HEK293T (cell line): Measurements from ENCODE around the gene DVL1.
A peak's percentile ranks its signal among the peaks of the same experiment; 100 is the strongest.

Experiments used
- CTCF ChIA-PET: fragments of 350-600 bp; formaldehyde crosslinking; extraction: SDS; loops from one replicate; lab custom pipeline; 2021; ENCODE audit warnings: antibody characterized with exemption, inconsistent platforms; lab: Yijun Ruan, JAX
- POLR2A ChIA-PET: fragments of 350-600 bp; formaldehyde crosslinking; extraction: SDS; loops from one replicate; lab custom pipeline; 2020; ENCODE audit warnings: antibody characterized with exemption, inconsistent platforms; lab: Yijun Ruan, JAX
- DNase-seq: peaks from one replicate; pipeline ENCODE4 v3.0.0; 2012; ENCODE audit warnings: mixed read lengths; ENCODE audit errors: extremely low spot score
- ARNT ChIP-seq: fragments of 450-650 bp; IDR thresholded peaks from 2 replicates; pipeline ENCODE4 v1.6.1; 2017; ENCODE audit warnings: mild to moderate bottlenecking
- BHLHE40 ChIP-seq: fragments of 450-650 bp; IDR thresholded peaks from 2 replicates; pipeline ENCODE4 v1.6.1; 2016; ENCODE audit warnings: mild to moderate bottlenecking, moderate library complexity, borderline replicate concordance
- CTBP1 ChIP-seq: fragments of 450-650 bp; IDR thresholded peaks from 2 replicates; pipeline ENCODE4 v1.6.1; 2016; ENCODE audit warnings: borderline replicate concordance
- ELF4 ChIP-seq: fragments of 450-650 bp; IDR thresholded peaks from 2 replicates; pipeline ENCODE4 v1.6.1; 2017; ENCODE audit warnings: antibody characterized with exemption
- FOXA1 ChIP-seq: fragments of 450-650 bp; IDR thresholded peaks from 2 replicates; pipeline ENCODE4 v1.6.1; 2016; ENCODE audit warnings: mild to moderate bottlenecking
- FOXK2 ChIP-seq: fragments of 450-650 bp; IDR thresholded peaks from 2 replicates; pipeline ENCODE4 v1.6.1; 2016; ENCODE audit warnings: mild to moderate bottlenecking
- FOXM1 ChIP-seq: fragments of 450-650 bp; IDR thresholded peaks from 2 replicates; pipeline ENCODE4 v1.6.1; 2017; ENCODE audit warnings: mild to moderate bottlenecking, borderline replicate concordance
- HDGF ChIP-seq: fragments of 450-650 bp; IDR thresholded peaks from 2 replicates; pipeline ENCODE4 v1.6.1; 2017; ENCODE audit warnings: antibody characterized with exemption, borderline replicate concordance
- L3MBTL2 ChIP-seq: fragments of 450-650 bp; conservative IDR thresholded peaks from 2 replicates; pipeline ENCODE4 v1.6.1; 2016; ENCODE audit warnings: mild to moderate bottlenecking
- LEF1 ChIP-seq: fragments of 450-650 bp; IDR thresholded peaks from 2 replicates; pipeline ENCODE4 v1.6.1; 2017; ENCODE audit warnings: mild to moderate bottlenecking, borderline replicate concordance
- NFRKB ChIP-seq: fragments of 450-650 bp; IDR thresholded peaks from 2 replicates; pipeline ENCODE4 v1.6.1; 2016; ENCODE audit warnings: mild to moderate bottlenecking, moderate library complexity
- SP1 ChIP-seq: fragments of 450-650 bp; IDR thresholded peaks from 2 replicates; pipeline ENCODE4 v1.6.1; 2017
- SUZ12 ChIP-seq: fragments of 450-650 bp; IDR thresholded peaks from 2 replicates; pipeline ENCODE4 v1.6.1; 2016; ENCODE audit warnings: mild to moderate bottlenecking
- TARDBP ChIP-seq: fragments of 450-650 bp; IDR thresholded peaks from 2 replicates; pipeline ENCODE4 v1.6.1; 2016
- ZNF384 ChIP-seq: fragments of 450-650 bp; IDR thresholded peaks from 2 replicates; pipeline ENCODE4 v1.6.1; 2016
- TF ChIP-seq, protein P1 (sequence below): fragments of 450-650 bp; IDR thresholded peaks from 2 replicates; pipeline ENCODE4 v1.6.1; 2016

DVL1 gene

DNA sequence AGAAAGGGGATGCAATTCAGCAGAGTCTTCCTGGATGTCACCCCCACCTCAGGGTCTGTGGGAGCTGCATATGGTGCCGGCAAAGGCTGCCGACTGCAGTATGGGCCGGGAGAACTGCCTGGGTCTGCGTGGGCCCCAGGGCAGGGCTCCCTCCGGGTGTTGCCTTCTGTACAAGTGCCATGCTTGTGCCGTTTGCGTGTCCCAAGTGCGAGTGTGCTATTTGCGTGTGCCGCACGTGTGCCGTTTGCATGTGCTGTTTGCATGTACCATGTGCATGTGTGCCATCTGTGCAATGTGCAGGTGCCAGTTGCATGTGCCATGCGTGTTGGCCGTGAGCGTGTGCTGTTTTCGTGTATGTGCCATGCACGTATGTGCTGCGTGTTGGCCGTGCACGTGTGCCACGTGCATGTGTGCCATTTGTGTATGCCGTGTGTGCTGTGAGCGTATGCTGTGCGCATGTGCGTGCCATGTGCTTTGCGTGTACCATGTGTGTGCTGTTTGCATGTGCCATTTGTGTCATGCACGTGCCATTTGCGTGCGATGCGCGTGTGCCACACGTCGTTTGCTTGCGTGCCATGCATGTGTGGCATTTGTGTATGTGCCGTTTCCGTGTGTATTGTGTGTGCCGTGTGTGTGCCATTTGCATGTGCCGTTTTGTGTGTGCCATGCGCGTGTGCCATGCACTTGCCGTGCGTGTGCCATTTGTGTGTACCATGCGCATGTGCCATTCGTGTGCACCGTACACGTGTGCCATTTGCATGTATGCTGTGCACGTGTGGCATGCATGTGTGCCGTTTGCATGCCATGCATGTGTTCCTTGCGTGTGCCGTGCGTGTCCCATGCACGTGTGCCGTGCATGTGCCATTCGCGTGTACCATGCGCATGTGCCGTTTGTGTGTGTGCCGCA, 19.7 kb downstream of the DVL1 start:
- DNase-seq: no peak
- CTCF ChIA-PET: no interaction called here
- no peak for TF ChIP-seq BHLHE40
- TF ChIP-seq TARDBP: peak; percentile 87
- POLR2A ChIA-PET: no interaction called here

DNA sequence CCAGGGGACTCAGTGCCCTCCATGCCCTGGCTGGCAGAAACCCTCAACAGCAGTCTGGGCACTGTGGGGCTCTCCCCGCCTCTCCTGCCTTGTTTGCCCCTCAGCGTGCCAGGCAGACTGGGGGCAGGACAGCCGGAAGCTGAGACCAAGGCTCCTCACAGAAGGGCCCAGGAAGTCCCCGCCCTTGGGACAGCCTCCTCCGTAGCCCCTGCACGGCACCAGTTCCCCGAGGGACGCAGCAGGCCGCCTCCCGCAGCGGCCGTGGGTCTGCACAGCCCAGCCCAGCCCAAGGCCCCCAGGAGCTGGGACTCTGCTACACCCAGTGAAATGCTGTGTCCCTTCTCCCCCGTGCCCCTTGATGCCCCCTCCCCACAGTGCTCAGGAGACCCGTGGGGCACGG, 21.0 kb downstream of the DVL1 start:
- POLR2A ChIA-PET: no interaction called here
- no peak for DNase-seq
- no peak for TF ChIP-seq NFRKB
- TF ChIP-seq FOXA1: no peak
- no peak for TF ChIP-seq SUZ12
- TF ChIP-seq BHLHE40: no peak
- TF ChIP-seq TARDBP: no peak
- TF ChIP-seq ELF4: no peak
- TF ChIP-seq SP1: no peak
- no peak for TF ChIP-seq FOXM1
- TF ChIP-seq FOXK2: no peak
- no peak for TF ChIP-seq ZNF384
- TF ChIP-seq LEF1: no peak
- no peak for TF ChIP-seq L3MBTL2
- TF ChIP-seq, protein P1, sequence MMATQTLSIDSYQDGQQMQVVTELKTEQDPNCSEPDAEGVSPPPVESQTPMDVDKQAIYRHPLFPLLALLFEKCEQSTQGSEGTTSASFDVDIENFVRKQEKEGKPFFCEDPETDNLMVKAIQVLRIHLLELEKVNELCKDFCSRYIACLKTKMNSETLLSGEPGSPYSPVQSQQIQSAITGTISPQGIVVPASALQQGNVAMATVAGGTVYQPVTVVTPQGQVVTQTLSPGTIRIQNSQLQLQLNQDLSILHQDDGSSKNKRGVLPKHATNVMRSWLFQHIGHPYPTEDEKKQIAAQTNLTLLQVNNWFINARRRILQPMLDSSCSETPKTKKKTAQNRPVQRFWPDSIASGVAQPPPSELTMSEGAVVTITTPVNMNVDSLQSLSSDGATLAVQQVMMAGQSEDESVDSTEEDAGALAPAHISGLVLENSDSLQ: no peak
- TF ChIP-seq HDGF: no peak
- CTCF ChIA-PET: no interaction called here

DNA sequence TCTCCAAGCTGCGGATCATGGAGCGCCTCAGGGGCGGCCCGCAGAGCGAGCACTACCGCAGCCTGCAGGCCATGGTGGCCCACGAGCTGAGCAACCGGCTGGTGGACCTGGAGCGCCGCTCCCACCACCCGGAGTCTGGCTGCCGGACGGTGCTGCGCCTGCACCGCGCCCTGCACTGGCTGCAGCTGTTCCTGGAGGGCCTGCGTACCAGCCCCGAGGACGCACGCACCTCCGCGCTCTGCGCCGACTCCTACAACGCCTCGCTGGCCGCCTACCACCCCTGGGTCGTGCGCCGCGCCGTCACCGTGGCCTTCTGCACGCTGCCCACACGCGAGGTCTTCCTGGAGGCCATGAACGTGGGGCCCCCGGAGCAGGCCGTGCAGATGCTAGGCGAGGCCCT, 21.9 kb downstream of the DVL1 start:
- ChIA-PET POLR2A (interaction anchor here (1.4 kb wide), 1 partner anchor 21 kb away, joined by 3 read pairs; no protein-coding TSS in a partner anchor), CTCF (no interaction called here)
- DNase-seq: no peak
- TF ChIP-seq FOXK2 (no peak), LEF1 (no peak), L3MBTL2 (no peak), SUZ12 (no peak), CTBP1 (no peak)
- TF ChIP-seq, protein P1: no peak

DNA sequence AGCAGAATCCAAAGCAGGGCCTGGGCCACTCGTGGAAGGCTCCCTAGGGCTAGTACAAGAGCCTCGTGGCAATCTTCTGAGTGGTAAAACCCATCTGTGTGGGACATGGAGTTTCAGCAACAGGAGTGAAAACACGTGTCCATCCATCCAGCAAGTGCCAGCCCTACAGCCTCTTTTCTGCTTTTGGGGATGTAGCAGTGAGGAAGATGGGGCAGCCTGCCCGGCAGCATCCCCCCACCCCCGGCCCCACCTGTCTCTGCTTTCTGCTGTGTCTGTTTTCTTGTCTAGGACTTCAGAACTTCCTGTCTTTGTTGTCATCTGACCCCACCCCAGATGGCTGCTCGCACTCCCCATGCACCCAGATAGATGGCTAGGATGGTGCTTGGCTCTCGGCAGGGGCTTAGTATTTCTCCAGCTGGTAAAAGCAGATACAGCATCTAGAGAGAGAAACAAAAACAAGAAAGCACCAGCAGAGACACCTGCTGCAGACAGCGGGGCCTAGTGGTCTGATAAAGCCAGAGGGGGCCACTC, 23.1 kb downstream of the DVL1 start:
- no peak for TF ChIP-seq LEF1
- no peak for TF ChIP-seq NFRKB
- TF ChIP-seq TARDBP: no peak
- TF ChIP-seq SP1: no peak
- TF ChIP-seq FOXM1: no peak
- TF ChIP-seq, protein P1: no peak
- no peak for TF ChIP-seq HDGF
- no peak for TF ChIP-seq L3MBTL2
- TF ChIP-seq SUZ12: no peak
- TF ChIP-seq ELF4: no peak
- DNase-seq: no peak
- CTCF ChIA-PET: no interaction called here
- POLR2A ChIA-PET: interaction anchor here (1.0 to 1.2 kb wide), 2 partner anchors 19 to 49 kb away, joined by 3 read pairs; no protein-coding TSS in a partner anchor

DNA sequence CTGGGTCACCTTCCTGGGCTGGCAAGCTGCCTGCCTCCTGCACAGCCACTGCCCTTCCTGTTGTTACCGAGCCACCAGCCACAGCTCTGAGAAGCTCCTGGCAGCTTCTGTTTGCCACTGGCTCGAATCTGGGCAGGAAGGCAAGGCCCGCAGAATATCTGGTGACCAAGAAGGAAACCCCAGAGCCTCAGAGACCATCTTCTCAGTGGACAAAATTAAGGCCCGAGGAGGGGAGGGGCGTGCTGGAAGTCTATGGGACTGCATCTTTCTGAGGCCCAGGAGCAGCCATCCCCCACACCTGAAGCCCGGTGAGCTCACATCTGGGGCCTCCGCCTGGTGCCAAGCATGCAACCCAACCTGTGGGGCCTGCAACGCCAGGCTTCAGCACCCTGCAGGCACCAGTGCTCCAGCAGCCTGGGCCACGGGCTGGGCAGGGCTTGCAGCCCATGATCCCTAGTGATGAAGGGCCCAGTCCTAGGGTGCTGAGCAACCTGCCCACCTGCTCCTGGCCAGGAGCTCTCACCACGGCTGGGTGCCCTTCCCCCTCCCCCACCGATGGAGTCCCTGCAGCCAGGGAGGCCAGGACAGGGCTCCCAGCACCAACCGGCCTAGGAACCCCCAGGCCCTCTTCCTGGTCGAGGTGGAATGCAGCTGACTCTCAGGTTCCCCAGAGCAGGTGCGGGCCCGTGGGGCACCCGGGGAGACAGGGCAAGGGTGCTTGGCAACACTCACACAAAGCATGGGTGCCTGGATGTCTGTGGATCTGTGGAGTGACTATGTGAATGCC, 23.7 kb downstream of the DVL1 start:
- TF ChIP-seq FOXM1: no peak
- no peak for TF ChIP-seq FOXA1
- no peak for TF ChIP-seq ZNF384
- no peak for TF ChIP-seq SUZ12
- TF ChIP-seq, protein P1: no peak
- TF ChIP-seq TARDBP: no peak
- no peak for TF ChIP-seq ARNT
- TF ChIP-seq HDGF: no peak
- no peak for DNase-seq
- ChIA-PET POLR2A (interaction anchor here (1.0 to 1.2 kb wide), 2 partner anchors 18 to 50 kb away, joined by 3 read pairs; no protein-coding TSS in a partner anchor), CTCF (no interaction called here)
